ENCODE data around the gene ZCWPW1. TPM values are rescaled to one million over a fixed set of nuclear protein-coding genes. Genes with fewer than 3 reads are reported as not detected.
A peak's percentile ranks its signal among the peaks of the same experiment; 100 is the strongest.
"Not testable (repeated sequence)": the region's sequence is repeated elsewhere in the genome, so short reads cannot be mapped to it uniquely, and the experiment has no call there.

The ZCWPW1 gene
- total RNA-seq, 1 experiment from 2014 or later = 1.0 TPM

DNA sequence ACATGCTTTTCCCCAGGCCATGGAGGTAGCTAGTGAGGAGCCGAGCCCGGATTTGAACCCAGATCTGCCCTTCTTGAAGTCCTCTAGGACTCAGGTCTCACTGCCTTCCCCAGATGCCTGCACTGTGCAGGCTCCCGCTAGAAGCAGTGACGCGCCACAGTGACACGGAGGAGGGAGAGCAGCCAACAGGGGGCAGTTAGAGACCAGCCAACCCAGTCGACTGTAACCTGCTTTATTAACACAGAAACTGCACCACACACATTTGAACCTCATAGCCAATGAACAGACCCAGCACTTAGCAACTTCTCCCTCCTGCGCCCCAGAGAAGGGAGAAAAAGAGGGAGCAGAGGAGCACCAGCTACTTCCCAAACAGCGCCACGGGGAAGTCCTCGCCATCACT, 27.8 kb downstream of the ZCWPW1 start:
- DNase-seq (ENCODE audit: low spot score) = peak; percentile 42

DNA sequence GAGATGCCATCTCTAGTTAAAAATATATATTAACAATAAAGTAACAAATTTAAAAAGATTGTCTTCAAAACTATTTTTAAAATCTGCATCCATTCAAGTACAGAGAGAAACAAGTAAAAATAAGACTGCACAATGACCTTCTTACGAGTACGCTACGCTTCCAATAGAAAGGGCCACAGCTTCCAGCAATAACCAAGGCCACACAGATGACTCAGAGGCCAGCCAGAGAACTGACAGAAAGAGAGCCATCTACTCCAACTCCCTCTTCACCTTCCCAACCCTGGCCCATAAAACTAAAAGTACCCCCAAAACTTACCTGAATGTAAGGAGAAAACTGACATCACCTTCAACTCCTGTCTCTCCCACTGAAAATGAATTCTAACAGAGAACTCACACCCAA, 28.5 kb downstream of the ZCWPW1 start:
- DNase-seq (ENCODE audit: low spot score) = no peak

DNA sequence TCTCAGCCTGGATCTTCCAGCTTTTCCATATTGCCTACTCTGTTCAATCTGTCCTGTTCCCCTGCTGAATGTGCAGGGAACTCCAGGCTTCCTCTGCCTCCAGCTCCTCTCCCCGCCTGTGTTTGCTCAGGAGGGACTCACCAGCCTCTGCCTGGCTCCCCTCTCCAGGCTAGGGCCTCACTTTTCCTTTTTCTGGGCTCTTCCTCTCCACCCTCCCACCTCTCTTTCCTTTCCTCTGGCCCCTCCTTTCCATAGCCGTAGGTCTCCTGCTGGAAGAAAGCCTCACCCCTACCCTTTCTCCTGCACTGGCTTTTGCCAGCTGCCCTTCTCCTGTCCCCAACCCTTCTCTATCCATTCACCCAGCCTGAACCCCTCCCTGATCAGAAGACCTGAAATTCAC, 30.3 kb downstream of the ZCWPW1 start:
- no peak for DNase-seq (ENCODE audit: low spot score)

DNA sequence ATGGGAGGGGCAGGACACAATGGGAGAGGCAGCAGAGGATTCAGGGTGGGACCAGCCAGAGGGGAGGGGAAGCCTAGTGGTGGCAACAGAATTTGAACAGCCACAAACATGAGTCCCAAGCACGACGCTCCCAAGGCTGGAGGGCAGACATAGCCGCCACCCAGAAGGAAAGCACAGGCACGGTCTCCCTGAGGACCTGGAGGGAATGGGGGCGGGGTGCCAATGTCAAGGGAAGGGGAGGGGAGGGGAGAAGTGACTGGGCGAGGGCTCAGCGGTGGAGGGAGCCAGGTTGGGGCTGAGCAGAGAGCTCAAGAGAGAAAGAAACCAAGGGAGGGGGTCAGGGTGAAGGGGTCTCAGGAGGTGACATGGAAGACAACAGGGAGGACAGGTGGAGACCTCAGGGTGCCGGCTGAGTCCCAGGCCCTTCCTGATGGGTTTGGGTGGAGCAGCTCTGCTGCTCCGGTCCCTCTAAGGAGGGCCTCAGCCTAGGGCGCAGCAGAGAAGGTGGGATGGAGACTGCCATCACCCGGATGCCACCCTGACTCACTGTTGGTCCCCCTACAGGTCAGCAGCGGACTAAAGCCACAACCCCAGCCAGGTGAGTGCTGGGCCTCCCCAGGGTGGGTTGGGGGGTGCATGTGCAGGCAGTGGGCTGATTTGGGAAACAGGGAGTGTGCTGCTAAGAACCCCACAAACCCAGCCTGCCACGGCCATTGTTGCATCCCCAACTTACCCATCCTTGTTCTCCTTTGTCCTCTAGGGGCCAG, 31.0 kb downstream of the ZCWPW1 start:
- no peak for DNase-seq (ENCODE audit: low spot score)

DNA sequence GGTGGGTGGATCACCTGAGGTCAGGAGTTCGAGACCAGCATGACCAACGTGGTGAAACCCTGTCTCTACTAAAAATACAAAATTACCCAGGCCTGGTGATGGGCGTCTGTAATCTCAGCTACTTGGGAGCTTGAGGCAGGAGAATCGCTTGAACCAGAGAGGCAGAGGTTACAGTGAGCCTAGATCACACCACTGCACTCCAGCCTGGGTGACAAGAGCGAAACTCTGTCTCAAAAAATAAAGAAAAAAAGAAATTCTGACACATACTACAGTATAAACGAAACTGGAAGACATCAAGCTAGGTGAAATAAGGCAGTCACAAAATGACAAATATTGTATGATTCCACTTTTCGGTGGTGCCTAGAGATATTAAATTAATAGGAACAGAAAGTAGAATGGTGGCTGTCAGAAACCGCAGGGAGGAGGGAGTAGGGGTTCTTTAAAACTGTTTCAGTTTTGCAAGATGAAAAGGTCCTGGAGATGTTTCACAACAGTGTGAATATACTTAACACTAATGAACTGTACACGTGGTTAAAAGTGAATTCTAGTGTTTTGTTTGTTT, 32.0 kb downstream of the ZCWPW1 start:
- DNase-seq (ENCODE audit: low spot score) = no peak

DNA sequence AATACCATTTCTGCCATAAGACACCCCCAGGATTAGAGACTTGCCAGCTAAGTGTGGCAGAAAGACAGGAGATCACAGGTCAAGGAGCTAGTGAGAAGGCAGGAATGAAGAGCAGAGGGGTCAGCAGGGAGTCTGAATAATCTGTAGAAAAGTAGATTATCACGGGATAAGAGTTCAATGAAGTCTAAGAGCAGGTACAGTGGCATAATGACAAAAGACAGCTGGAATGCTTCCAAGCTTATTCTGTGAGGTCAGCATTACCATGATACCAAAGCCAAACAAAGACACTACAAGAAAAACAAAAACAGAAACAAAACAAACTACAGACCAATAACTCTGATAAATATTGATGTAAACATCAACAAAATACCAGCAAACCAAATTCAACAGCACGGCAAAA, 34.4 kb downstream of the ZCWPW1 start:
- DNase-seq (ENCODE audit: low spot score) = no peak

DNA sequence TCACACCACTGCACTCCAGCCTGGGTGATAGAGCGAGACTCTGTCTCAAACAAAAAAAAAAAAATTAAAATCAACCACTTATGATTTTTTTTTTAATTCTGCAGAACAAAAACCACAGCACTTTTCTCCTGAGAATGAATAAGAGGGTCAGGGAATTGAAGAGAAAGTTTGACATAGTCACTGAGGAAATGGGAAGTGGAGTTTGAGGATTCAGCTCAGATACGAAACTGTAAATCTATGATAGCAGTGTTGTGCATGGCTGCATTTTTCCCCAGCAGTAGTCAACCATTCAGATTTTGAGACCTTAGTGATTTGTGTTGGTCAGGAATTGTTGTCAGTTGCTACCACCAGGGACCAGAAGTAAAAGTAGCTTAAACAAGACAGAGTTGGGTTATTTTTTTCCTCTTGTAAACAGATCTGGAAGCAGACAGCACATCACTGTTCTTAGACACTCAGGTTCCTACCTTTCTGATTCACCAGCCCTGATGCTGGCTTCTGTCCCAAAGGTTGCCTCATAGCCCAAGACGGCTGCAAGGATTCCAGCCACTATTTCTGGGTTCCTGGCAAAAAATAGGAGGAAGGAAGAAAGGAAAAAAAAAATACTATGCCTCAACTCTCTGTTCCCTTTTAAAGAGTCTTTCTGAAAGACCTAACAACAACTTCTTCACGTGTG, 35.1 kb downstream of the ZCWPW1 start:
- DNase-seq (ENCODE audit: low spot score) = no peak

DNA sequence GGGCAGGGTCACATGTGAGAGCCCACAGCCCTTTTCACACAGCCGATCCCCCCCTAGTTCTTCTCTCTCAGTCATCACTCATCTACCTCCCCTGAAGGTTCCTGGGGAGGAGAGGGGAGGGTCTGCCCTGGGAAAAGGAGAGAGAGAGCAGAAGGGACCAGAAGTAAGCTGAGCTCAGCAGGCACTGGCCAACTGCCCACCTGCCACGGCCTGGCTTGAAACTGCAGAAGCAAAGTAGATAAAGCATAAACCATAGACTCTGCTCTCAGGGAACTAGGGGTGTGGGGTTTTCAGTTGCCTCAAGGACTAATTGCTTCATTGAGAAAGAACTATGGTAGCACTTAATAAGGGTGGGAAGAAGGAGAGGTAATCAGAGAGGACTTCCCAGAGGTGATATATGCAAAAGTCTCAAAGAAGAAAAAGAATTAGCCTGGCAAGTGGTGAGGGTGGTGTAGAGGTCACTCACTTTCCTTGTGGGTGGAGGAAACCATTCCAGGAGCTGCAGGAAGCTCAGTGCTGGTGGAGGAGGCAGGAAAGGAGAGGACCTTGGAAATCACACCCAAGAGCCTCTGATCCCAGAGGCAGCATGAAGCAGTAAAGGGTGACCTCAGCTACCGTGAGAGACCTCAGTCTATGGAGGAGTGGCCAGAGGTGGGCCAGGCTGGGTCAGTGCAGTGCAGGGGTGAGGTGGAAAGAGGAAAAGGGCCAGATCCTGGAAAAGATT, 38.1 kb downstream of the ZCWPW1 start:
- no peak for DNase-seq (ENCODE audit: low spot score)

DNA sequence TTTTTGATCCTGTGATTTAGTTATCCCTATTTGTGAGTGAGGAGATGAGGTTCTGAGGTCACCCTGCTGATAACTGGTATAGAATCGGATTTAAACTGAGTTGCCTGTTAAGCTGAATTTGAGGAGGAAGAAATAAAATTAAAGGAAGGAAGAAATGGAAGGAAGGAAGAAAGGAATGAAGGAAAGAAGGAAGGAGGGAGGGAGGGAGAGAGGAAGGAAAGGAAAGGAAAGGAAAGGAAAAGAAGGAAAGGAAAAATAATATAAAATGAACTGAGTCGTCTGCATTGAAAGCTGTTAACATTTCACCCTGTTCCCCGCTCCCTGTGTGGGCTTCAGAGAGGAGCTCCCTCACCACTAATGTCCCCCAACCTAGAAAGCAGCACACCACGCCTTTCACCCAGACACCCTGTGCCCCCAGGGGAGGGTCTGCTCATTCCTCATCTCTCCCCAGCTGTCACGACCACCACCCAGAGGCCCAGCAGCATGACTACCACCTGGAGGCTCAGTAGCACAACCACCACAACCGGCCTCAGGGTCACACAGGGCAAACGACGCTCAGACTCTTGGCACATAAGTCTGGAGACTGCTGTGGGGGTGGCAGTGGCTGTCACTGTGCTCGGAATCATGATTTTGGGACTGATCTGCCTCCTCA, 38.9 kb downstream of the ZCWPW1 start:
- no peak for DNase-seq (ENCODE audit: low spot score)

DNA sequence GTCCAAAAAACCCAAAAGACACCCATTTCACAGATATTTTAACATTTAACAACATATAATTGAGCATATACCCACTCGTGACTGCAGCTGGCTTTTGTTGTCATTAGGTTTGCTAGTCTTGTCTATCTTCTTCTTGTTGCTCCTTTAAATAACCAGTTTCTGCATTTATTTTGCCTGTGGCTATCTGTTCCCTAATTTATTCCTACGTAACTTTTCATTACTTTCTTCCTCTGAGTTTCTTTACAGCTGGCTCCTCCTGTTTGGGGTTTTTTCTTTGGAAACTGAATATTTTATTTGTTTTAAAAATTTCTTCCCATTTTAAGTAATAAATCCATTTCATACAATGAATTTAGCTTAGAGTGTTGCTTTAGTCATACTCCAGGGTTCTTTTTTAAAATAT, 40.8 kb downstream of the ZCWPW1 start:
- no peak for DNase-seq (ENCODE audit: low spot score)

DNA sequence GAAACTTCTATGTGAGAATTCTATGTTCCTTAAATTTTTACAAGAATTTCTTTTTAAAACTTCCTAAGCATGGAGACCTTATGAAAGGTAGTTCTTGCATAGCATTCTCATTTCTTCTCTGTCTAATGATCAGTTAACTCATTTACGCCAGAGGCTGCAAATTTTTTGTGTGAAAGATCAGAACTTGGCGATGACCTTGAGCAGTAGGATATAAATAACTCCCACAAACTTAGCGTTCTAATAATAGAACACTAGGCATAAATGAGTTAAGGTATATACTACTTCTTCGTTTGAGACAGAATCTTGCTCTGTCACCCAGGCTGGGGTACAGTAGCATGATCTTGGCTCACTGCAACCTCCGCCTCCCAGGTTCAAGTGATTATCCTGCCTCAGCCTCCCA, 41.6 kb downstream of the ZCWPW1 start:
- DNase-seq (ENCODE audit: low spot score) = no peak

DNA sequence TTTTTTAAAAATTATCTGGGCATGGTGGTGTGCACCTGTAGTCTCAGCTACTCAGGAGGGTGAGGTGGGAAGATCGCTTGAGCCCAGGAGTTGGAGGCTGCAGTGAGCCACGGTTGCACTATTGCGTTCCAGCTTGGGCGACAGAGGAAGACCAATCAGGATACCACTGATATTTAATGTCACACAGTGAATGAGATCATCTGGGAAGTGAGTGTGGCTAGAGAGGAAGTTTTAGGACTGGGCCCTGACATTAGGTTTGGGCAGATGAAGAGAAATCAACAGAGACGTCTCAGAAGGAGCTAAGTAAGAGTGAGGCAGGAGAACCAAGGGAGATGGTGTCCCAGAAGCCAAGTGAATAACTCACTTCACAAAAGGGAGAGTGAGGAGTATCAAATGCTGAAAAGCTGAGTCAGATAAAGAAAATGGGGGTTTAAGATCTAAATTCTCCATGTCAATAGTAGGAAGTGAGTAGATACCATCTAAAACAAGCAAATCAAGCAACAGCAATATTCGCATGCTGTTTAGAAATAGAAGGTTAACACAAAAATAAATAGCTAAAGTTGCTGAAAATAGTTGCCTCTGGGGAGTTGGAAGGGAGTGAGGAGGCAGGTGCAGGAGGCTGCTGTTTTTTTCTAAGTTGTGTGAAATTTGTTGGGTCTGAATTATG, 43.7 kb downstream of the ZCWPW1 start:
- no peak for DNase-seq (ENCODE audit: low spot score)

DNA sequence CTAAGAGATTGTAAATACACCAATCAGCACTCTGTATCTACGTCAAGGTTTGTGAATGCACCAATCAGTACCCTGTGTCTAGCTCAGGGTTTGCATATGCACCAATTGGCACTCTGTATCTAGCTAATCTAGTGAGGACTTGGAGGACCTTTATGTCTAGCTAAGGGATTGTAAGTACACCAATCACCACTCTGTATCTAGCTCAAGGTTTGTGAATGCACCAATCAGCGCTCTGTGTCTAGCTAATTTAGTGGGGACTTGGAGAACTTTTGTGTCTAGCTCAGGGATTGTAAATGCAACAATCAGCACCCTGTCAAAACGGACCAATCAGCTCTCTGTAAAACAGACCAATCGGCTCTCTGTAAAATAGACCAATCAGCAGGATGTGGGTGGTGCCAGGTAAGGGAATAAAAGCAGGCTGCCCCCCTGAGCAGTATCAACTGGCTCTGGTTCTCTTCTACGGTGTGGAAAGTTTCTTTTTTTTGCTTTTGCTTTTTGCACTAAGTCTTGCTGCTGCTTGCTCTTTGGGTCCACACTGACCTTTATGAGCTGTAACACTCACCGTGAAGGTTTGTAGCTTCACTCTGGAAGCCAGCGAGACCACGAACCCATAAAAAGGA, 46.2 kb downstream of the ZCWPW1 start:
- DNase-seq (ENCODE audit: low spot score) = not testable (repeated sequence)

DNA sequence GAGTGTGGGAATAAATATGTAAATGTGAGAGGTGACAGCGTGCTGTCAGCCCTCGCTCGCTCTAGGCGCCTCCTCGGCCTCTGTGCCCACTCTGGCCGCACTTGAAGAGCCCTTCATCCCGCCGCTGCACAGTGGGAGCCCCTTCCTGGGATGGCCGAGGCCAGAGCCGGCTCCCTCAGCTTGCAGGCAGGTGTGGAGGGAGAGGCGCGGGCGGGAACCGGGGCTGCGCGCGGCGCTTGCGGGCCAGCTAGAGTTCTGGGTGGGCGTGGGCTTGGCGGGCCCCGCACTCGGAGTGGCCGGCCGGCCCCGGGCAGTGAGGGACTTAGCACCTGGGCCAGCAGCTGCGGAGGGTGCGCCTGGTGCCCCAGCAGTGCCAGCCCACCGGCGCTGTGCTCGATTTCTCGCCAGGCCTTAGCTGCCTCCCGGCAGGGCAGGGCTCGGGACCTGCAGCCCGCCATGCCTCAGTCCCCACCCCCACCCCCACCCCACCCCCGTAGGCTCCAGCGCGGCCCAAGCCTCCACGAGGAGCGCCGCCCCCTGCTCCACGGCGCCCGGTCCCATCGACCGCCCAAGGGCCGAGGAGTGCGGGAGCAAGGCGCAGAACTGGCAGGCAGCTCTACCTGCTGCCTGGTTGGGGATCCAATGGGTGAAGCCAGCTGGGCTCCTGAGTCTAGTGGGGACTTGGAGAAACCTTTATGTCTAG, 46.8 kb downstream of the ZCWPW1 start:
- DNase-seq (ENCODE audit: low spot score) = not testable (repeated sequence)

DNA sequence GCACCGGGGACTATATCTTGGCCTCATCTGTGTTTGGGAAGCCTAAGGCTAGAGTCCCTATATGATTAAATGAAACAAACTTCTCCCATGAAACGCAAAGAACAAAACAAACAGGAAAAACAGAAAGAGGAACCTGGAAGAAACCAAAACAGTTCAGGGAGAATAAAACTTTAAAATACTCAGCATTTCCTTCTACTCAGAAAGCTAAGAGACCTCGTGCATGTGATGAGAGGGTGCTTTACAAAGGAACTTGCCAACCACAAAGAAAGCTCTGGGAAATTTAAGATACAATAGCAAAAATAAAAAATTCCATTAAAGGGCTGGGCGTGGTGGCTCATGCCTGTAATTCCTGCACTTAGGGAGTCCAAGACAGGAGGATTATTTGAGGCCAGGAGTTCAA, 48.3 kb downstream of the ZCWPW1 start:
- no peak for DNase-seq (ENCODE audit: low spot score)

DNA sequence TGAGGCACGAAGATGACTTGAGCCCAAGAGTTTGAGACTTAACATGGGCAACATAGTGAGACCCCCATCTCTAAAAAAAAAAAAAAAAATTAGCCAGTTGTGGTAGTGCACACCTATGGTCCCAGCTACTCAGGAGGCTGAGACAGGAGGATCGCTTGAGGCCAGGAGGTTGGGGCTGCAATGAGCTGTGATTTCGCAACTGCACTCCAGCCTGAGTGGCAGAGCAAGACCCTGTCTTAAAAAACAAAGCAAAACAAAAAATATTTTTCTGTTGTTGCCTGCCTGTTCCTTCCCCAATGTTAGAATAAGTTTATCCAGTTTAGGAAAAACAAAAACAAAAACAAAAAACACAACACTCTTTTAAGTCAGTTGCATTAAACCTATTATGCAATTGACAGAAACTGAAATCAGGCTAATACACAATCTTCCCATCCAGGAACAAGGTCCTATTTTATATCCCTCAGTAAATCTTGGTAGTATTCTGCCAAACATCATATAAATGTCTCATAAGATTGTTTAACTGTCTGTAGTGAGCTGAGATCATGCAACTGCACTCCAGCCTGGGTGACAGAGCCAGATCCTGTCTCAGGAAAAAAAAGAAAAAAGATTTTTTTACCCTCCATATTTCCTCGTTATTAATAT, 50.3 kb downstream of the ZCWPW1 start:
- DNase-seq (ENCODE audit: low spot score) = no peak

DNA sequence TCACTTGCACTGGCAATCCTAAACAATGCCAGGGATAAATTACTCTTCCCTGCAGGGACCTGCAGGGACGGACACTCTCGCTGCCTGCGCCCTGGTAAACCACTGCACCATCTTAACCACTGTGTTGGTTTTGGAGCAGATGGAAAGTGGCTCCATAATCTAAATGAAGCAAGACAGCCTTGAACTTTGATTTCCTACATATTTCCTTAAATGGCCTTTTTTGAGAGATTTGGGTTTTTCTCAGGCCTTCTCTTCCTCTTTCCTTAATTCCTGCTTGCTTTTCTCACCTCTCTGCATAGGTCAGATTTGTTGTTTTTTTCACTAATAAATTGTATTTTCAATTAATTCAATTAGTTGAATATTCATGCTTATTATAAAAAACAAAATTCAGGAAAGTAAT, 52.4 kb downstream of the ZCWPW1 start:
- no peak for DNase-seq (ENCODE audit: low spot score)

DNA sequence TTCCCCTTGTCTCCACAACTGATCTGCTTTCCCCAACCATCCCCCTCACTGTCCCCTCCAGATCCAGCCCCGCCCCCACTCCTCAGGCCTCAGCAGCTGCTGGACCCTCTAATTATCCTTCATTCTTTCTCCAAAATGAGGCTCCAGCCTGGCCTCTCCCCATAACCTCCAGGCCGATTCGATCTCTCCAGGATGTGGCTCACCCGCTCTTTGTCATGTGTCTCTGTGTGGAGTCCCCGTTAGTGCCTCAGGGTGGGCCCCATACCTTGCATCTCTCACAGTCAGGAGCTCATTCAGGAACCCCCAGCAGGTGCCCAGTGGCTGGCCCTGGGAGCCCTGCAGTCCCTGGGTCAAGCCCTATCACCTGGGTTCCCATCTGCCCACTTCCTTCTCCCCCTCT, 53.9 kb downstream of the ZCWPW1 start:
- DNase-seq (ENCODE audit: low spot score) = no peak

DNA sequence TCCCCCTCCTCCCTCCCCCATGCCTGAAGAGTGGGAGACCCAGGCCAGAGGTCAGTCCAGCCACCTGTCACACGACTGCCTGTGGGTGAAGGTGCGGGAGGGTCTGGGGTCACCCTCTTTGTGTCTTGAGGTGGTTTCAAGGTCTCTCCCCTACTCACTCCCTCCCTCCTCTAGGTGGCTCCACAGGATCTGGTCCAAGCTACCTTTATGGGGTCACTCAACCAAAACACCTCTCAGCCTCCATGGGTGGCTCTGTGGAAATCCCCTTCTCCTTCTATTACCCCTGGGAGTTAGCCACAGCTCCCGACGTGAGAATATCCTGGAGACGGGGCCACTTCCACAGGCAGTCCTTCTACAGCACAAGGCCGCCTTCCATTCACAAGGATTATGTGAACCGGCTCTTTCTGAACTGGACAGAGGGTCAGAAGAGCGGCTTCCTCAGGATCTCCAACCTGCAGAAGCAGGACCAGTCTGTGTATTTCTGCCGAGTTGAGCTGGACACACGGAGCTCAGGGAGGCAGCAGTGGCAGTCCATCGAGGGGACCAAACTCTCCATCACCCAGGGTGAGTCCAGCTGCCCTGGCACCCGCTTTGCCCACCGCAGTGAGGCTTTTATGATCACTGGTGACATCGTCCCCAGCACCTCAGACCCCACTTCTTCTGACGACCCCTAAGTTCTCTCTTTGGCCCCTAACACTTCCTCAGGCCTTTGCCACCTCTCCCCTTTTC, 54.5 kb downstream of the ZCWPW1 start:
- not testable (repeated sequence) for DNase-seq (ENCODE audit: low spot score)

Measured in HT-29 (cell line).